Natural killer cell (primary cell): ENCODE measurements around the gene CPLX1. TPM values are rescaled to one million over a fixed set of nuclear protein-coding genes. Genes with fewer than 3 reads are reported as not detected.
A peak's percentile ranks its signal among the peaks of the same experiment; 100 is the strongest.

ENCODE experiments used
- ATAC-seq, 3 donors: fragments of 150-1000 bp in 2 of 3; fragments of 200-7000 bp in 1 of 3; cut with Tn5 transposase; 1 replicate in 1 of 3; 2 replicates in 2 of 3; pipeline ENCODE4 v1.10.0; 2021; ENCODE audit warnings: mild to moderate bottlenecking in 2 of 3, moderate library complexity in 2 of 3
- DNase-seq, 2 donors: peaks; one replicate each; pipeline versions ENCODE4 v3.0.0 to v3.0.0-alpha.2; 2013 to 2021; ENCODE audit warnings: mixed read lengths in 1 of 2
- H3K27ac ChIP-seq: one replicate; pipeline ENCODE4 v1.5.1; 2013; ENCODE audit warnings: mild to moderate bottlenecking, low read length
- H3K27me3 ChIP-seq: one replicate; pipeline ENCODE4 v1.6.1; 2013; ENCODE audit warnings: low read length; ENCODE audit not compliant: control insufficient read depth, insufficient read depth
- H3K36me3 ChIP-seq: one replicate; pipeline ENCODE4 v1.6.1; 2013; ENCODE audit warnings: low read length; ENCODE audit not compliant: control insufficient read depth, insufficient read depth
- H3K4me1 ChIP-seq: one replicate; pipeline ENCODE4 v1.6.1; 2013; ENCODE audit warnings: low read length; ENCODE audit not compliant: control insufficient read depth, insufficient read depth
- H3K4me3 ChIP-seq: one replicate; pipeline ENCODE4 v1.5.1; 2013; ENCODE audit warnings: low read length
- H3K9me3 ChIP-seq: one replicate; pipeline ENCODE4 v1.6.1; 2013; ENCODE audit warnings: low read length; ENCODE audit not compliant: control insufficient read depth, insufficient read depth
- H3K27ac Mint-ChIP-seq, 2 donors: one replicate each; pipeline ENCODE4 v1.8.0; 2022; ENCODE audit warnings: mild to moderate bottlenecking in 2 of 2, mixed read lengths in 2 of 2, moderate library complexity in 1 of 2
- H3K27me3 Mint-ChIP-seq, 2 donors: one replicate each; pipeline ENCODE4 v1.8.0; 2022; ENCODE audit warnings: low read depth in 2 of 2, mixed read lengths in 2 of 2
- H3K36me3 Mint-ChIP-seq: one replicate; pipeline ENCODE4 v1.8.0; 2022; ENCODE audit warnings: mixed read lengths
- H3K4me1 Mint-ChIP-seq, 2 donors: one replicate each; pipeline ENCODE4 v1.8.0; 2022; ENCODE audit warnings: mixed read lengths in 2 of 2
- H3K4me3 Mint-ChIP-seq: one replicate; pipeline ENCODE4 v1.8.0; 2022; ENCODE audit warnings: mild to moderate bottlenecking, moderate library complexity, mixed read lengths
- H3K9me3 Mint-ChIP-seq, 2 donors: one replicate each; pipeline ENCODE4 v1.8.0; 2022; ENCODE audit warnings: mixed read lengths in 2 of 2
- CTCF ChIP-seq: fragments of 200-600 bp; IDR thresholded peaks from one replicate; pipeline ENCODE4 v1.8.0; 2022; ENCODE audit warnings: antibody characterized with exemption
- WGBS: methylation state at CpG from one replicate; pipeline ENCODE4 v1.1.7; 2013; ENCODE audit warnings: missing lambda C conversion rate; ENCODE audit not compliant: insufficient coverage; 5-methylcytosine and 5-hydroxymethylcytosine counted together
- intact Hi-C: fragments of 100-400 bp; cut with micrococcal nuclease; formaldehyde crosslinking; loops from one replicate; pipeline ENCODE4 v1.14.2; 2022
- total RNA-seq, 4 donors: library from RNA; stranded (reverse); fragments of 120-200 nt in 1 of 4; gene quantifications; one replicate each; pipeline versions ENCODE4 v1.2.3 to v1.2.4, GENCODE V29; 2013 to 2022

The CPLX1 gene
- total RNA-seq, 3 donors from 2014 or later (not counting 1 experiment from before 2014, with no cell fraction given), result not detected

- DNase-seq, result no peak
- peaks cover 61% of the 10 kb centered on the region for H3K36me3 ChIP-seq
- peaks cover 0 to 10% of the 10 kb centered on the region in 2 donors for H3K4me1 Mint-ChIP-seq
- ATAC-seq, result peak in 1 of 3 donors; percentile 14
- intact Hi-C loops, result no loop called here
- no peak overlapping the region for H3K4me3 Mint-ChIP-seq
- peaks cover 16% of the 10 kb centered on the region for H3K36me3 Mint-ChIP-seq
- no peak overlapping the region for H3K27ac ChIP-seq
- H3K9me3 Mint-ChIP-seq, result no peaks in the 10 kb centered on the region
- H3K27ac Mint-ChIP-seq, result no peak overlapping the region
- H3K9me3 ChIP-seq, result no peaks in the 10 kb centered on the region
- no peaks in the 10 kb centered on the region for H3K27me3 Mint-ChIP-seq
- WGBS, result 97% methylated on average over 43 of the region's 43 CpGs
- no peaks in the 10 kb centered on the region for H3K27me3 ChIP-seq
- no peaks in the 10 kb centered on the region for H3K4me1 ChIP-seq
- no peak for TF ChIP-seq CTCF
- H3K4me3 ChIP-seq, result no peak overlapping the region
Measured at GRCh38 chr4:872241-872981, 46.5 kb upstream of the CPLX1 start.

GRCh38 chr4:871484-871883, 45.6 kb upstream of the CPLX1 start:
- peaks cover 0 to 10% of the 10 kb centered on the region in 2 donors for H3K4me1 Mint-ChIP-seq
- H3K4me3 Mint-ChIP-seq, result no peak overlapping the region
- Histone ChIP-seq H3K27ac (no peak overlapping the region), H3K27me3 (no peaks in the 10 kb centered on the region), H3K36me3 (peaks cover 64% of the 10 kb centered on the region), H3K4me1 (no peaks in the 10 kb centered on the region), H3K9me3 (no peaks in the 10 kb centered on the region), H3K4me3 (no peak overlapping the region)
- peaks cover 16% of the 10 kb centered on the region for H3K36me3 Mint-ChIP-seq
- WGBS, result 93% methylated on average over 9 of the region's 9 CpGs
- no peak for ATAC-seq
- no peak for DNase-seq
- no peak for TF ChIP-seq CTCF
- H3K27ac Mint-ChIP-seq, result no peak overlapping the region
- H3K27me3 Mint-ChIP-seq, result no peaks in the 10 kb centered on the region
- H3K9me3 Mint-ChIP-seq, result no peaks in the 10 kb centered on the region
- intact Hi-C loops, result no loop called here

GRCh38 chr4:870951-871350, 45.0 kb upstream of the CPLX1 start:
- 97% methylated on average over 20 of the region's 20 CpGs for WGBS
- H3K27me3 Mint-ChIP-seq, result no peaks in the 10 kb centered on the region
- H3K4me3 ChIP-seq, result no peak overlapping the region
- H3K4me1 Mint-ChIP-seq, result peaks cover 0 to 14% of the 10 kb centered on the region in 2 donors
- no peak overlapping the region for H3K27ac ChIP-seq
- ATAC-seq (no peak), DNase-seq (no peak)
- no peak overlapping the region for H3K4me3 Mint-ChIP-seq
- no peaks in the 10 kb centered on the region for H3K4me1 ChIP-seq
- H3K27me3 ChIP-seq, result no peaks in the 10 kb centered on the region
- H3K27ac Mint-ChIP-seq, result no peak overlapping the region
- H3K9me3 Mint-ChIP-seq, result no peaks in the 10 kb centered on the region
- TF ChIP-seq CTCF, result no peak
- no peaks in the 10 kb centered on the region for H3K9me3 ChIP-seq
- intact Hi-C loops, result no loop called here
- peaks cover 64% of the 10 kb centered on the region for H3K36me3 ChIP-seq
- peaks cover 16% of the 10 kb centered on the region for H3K36me3 Mint-ChIP-seq

- H3K4me3 ChIP-seq, result no peak overlapping the region
- H3K27ac ChIP-seq, result no peak overlapping the region
- no peaks in the 10 kb centered on the region for H3K9me3 ChIP-seq
- DNase-seq, result no peak
- peaks cover 70% of the 10 kb centered on the region for H3K36me3 ChIP-seq
- no peaks in the 10 kb centered on the region for H3K4me1 ChIP-seq
- no peaks in the 10 kb centered on the region for H3K27me3 Mint-ChIP-seq
- H3K27me3 ChIP-seq, result no peaks in the 10 kb centered on the region
- no peak for TF ChIP-seq CTCF
- H3K4me3 Mint-ChIP-seq, result no peak overlapping the region
- no peak for ATAC-seq
- intact Hi-C loops, result no loop called here
- H3K4me1 Mint-ChIP-seq, result peaks cover 0 to 11% of the 10 kb centered on the region in 2 donors
- H3K27ac Mint-ChIP-seq, result no peak overlapping the region
- H3K36me3 Mint-ChIP-seq, result peaks cover 11% of the 10 kb centered on the region
- 97% methylated on average over 15 of the region's 15 CpGs for WGBS
- no peaks in the 10 kb centered on the region for H3K9me3 Mint-ChIP-seq
Measured at GRCh38 chr4:869776-870175, 43.8 kb upstream of the CPLX1 start.
